GM19025 (cell line): ENCODE data around the gene EPB41.
"Not testable (repeated sequence)": the region's sequence is repeated elsewhere in the genome, so short reads cannot be mapped to it uniquely, and the experiment has no call there.

Experiments
- ATAC-seq: cut with Tn5 transposase; IDR thresholded peaks from one replicate; pipeline ENCODE4 v1.9.1; 2021; ENCODE audit warnings: mild to moderate bottlenecking, low read depth, moderate library complexity; ENCODE audit not compliant: unreplicated experiment

EPB41 gene

GRCh38 chr1:29123887-29124365 lies 209.6 kb downstream of the EPB41 start, which contains the start of gene TMEM200B:
Gene TMEM200B (minus strand): TSS chr1:29123903. CDS start chr1:29121828, 2,075 bp downstream.
- no peak for ATAC-seq

GRCh38 chr1:29124366-29125236 lies 210.2 kb downstream of the EPB41 start:
- no peak for ATAC-seq

- no peak for ATAC-seq
Measured at GRCh38 chr1:29125237-29125641, 210.9 kb downstream of the EPB41 start.

GRCh38 chr1:29125788-29126187 lies 211.4 kb downstream of the EPB41 start:
- no peak for ATAC-seq

- ATAC-seq = no peak
Measured at GRCh38 chr1:29126198-29126597, 211.8 kb downstream of the EPB41 start.

- ATAC-seq = no peak
Measured at GRCh38 chr1:29128739-29129138, 214.4 kb downstream of the EPB41 start.

- ATAC-seq = no peak
Measured at GRCh38 chr1:29129916-29130315, 215.5 kb downstream of the EPB41 start.

- ATAC-seq = not testable (repeated sequence)
Measured at GRCh38 chr1:29131056-29131455, 216.7 kb downstream of the EPB41 start.

- no peak for ATAC-seq
Measured at GRCh38 chr1:29133861-29134694, 219.7 kb downstream of the EPB41 start.

GRCh38 chr1:29134695-29135028 lies 220.3 kb downstream of the EPB41 start:
- ATAC-seq = no peak

- no peak for ATAC-seq
Measured at GRCh38 chr1:29136391-29136915, 222.1 kb downstream of the EPB41 start.

- ATAC-seq = no peak
Measured at GRCh38 chr1:29142714-29143113, 228.3 kb downstream of the EPB41 start.

- ATAC-seq = no peak
Measured at GRCh38 chr1:29144178-29144577, 229.8 kb downstream of the EPB41 start.

GRCh38 chr1:29145739-29146437 lies 231.5 kb downstream of the EPB41 start:
- no peak for ATAC-seq

GRCh38 chr1:29148656-29149491 lies 234.5 kb downstream of the EPB41 start:
- ATAC-seq = no peak

- ATAC-seq = not testable (repeated sequence)
Measured at GRCh38 chr1:29150346-29150745, 236.0 kb downstream of the EPB41 start.

GRCh38 chr1:29152046-29152805 lies 237.9 kb downstream of the EPB41 start:
- ATAC-seq = no peak

GRCh38 chr1:29156543-29157268 lies 242.3 kb downstream of the EPB41 start:
- ATAC-seq = no peak
